ENCODE measurements around the gene RSAD2. TPM values are rescaled to one million over a fixed set of nuclear protein-coding genes. Genes with fewer than 3 reads are reported as not detected.
A peak's percentile ranks its signal among the peaks of the same experiment; 100 is the strongest.

The RSAD2 gene, protein sequence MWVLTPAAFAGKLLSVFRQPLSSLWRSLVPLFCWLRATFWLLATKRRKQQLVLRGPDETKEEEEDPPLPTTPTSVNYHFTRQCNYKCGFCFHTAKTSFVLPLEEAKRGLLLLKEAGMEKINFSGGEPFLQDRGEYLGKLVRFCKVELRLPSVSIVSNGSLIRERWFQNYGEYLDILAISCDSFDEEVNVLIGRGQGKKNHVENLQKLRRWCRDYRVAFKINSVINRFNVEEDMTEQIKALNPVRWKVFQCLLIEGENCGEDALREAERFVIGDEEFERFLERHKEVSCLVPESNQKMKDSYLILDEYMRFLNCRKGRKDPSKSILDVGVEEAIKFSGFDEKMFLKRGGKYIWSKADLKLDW
- 2.0 and 2.2 TPM in 2 replicates for total RNA-seq

DNA sequence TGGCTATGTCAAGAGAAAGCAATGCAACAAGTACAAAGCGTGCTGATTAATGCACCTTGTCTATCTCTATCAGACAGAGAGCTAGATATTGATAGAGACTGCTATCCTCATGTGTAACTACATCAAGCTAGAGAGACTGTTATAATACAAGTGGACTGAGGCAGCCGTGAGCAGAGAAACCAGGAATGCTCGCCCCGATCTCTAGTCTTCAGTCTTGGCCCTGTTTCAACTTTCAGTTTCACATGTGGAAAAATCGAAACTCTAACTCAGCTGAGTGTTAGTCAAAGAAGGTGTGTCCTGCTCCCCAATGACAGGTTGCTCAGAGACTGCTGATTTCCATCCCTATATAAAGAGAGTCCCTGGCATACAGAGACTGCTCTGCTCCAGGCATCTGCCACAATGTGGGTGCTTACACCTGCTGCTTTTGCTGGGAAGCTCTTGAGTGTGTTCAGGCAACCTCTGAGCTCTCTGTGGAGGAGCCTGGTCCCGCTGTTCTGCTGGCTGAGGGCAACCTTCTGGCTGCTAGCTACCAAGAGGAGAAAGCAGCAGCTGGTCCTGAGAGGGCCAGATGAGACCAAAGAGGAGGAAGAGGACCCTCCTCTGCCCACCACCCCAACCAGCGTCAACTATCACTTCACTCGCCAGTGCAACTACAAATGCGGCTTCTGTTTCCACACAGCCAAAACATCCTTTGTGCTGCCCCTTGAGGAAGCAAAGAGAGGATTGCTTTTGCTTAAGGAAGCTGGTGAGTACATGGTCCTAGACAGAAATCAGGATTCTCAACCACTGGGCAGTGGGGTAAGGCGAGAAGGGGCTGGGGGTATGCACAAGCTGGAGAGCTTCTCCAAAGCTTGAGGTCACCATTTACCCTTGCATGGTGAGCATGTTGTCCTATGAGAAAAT is at the start of gene RSAD2:
Gene RSAD2 (plus strand): TSS at position 376 of the 903 bp plus-strand sequence. CDS start 24 bp downstream, at position 400.
- Mint-ChIP-seq H3K4me3 (ENCODE audit: low read depth) (peak within 1 kb of the TSS; percentile 74), H3K27ac (peak within 1 kb of the TSS; percentile 21), H3K4me1 (ENCODE audit: low read depth) (peaks cover 80% of the 10 kb centered on the region), H3K36me3 (ENCODE audit: low read depth) (peaks cover 24% of the 10 kb centered on the region), H3K27me3 (ENCODE audit: low read depth) (no peaks in the 10 kb centered on the region), H3K9me3 (peaks cover 6% of the 10 kb centered on the region)
- peak; percentile 42 for DNase-seq (ENCODE audit: low spot score)
- intact Hi-C loops (cut with micrococcal nuclease), result loop anchor here (1.0 kb wide), 1 partner anchor 12 kb away; the partner anchor contains the start of gene CMPK2

DNA sequence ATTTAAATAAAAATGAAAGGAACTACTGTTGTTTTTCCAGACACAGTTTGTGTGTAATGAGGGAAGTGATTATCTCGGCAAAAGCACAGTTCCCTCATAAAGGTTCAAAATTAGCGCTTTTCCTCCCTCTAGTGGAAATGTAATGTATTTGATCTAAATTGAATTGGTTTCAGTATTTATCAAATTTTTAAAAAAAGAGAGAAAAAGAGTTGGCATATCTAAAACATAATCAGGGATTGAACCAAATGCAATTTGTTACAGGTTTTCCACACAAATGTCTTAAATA is 49.3 kb upstream of the RSAD2 start:
- peaks cover 26% of the 10 kb centered on the region for H3K36me3 Mint-ChIP-seq (ENCODE audit: low read depth)
- peaks cover 3% of the 10 kb centered on the region for H3K27me3 Mint-ChIP-seq (ENCODE audit: low read depth)
- no peak overlapping the region for H3K27ac Mint-ChIP-seq
- peaks cover 25% of the 10 kb centered on the region for H3K9me3 Mint-ChIP-seq
- peaks cover 19% of the 10 kb centered on the region for H3K4me1 Mint-ChIP-seq (ENCODE audit: low read depth)
- no peak for DNase-seq (ENCODE audit: low spot score)
- H3K4me3 Mint-ChIP-seq (ENCODE audit: low read depth), result no peak overlapping the region
- intact Hi-C loops (cut with micrococcal nuclease), result loop anchor here (5.0 kb wide), 1 partner anchor 79 kb away; no protein-coding TSS in a partner anchor

DNA sequence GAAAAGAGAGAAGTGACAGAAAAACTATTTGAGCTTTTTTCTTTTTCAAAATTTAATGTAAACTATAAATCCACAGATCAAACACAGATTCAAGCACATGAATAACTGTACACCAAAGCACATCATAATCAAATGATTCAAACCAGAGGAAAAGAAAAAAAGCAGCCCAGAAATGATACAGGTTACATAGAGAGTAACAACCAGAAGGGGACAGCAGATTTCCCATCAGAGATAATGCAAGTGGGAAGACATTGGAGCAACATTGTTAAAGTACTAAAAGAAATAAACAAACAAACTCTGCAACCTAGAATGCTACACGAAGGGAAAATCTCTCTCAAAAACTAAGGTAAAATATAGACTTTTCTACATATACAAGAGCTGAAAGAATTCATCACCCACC is 46.3 kb upstream of the RSAD2 start:
- peaks cover 43% of the 10 kb centered on the region for H3K9me3 Mint-ChIP-seq
- no peak for DNase-seq (ENCODE audit: low spot score)

DNA sequence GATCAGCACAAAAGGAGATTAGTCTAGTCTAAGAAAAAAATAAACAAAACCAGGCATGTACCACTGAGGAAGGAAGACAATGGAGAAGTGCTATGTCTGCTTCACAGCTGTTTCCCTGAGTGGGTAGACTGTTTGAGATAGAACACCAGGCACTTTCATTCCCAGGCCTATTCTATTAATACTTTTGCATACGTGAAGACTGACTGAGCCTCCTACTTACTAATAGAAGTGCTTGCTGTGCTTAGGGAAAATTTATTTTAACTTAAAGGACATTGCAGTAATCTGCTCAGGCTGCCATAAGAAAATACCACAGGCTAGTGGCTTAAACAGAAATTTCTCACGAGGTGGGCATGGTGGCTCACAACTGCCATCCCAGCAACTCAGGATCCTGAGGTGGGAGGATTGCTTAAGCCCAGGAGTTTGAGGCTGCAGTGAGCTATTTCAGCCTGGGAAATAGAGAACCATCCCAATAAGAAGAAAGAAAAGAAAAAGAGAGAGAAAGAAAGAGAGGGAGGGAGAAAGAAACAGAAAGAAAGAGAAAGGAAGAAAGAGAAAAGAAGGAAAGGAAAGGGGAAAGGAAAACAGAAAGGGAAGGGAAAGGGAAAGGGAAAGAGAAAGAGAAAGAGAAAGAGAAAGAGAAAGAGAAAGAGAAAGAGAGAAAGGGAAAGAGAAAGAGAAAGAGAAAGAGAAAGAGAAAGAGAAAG is 44.8 kb upstream of the RSAD2 start:
- Mint-ChIP-seq H3K4me3 (ENCODE audit: low read depth) (peak overlapping the region; percentile 23), H3K4me1 (ENCODE audit: low read depth) (peaks cover 28% of the 10 kb centered on the region), H3K36me3 (ENCODE audit: low read depth) (peaks cover 40% of the 10 kb centered on the region), H3K27ac (peak overlapping the region; percentile 20), H3K9me3 (peaks cover 43% of the 10 kb centered on the region), H3K27me3 (ENCODE audit: low read depth) (peaks cover 2% of the 10 kb centered on the region)
- DNase-seq (ENCODE audit: low spot score), result no peak
- intact Hi-C loops (cut with micrococcal nuclease), result no loop called here

More for the DNA sequence above, 46.3 kb upstream of the RSAD2 start:
- intact Hi-C loops (cut with micrococcal nuclease), result no loop called here
- H3K36me3 Mint-ChIP-seq (ENCODE audit: low read depth), result peaks cover 40% of the 10 kb centered on the region
- H3K4me3 Mint-ChIP-seq (ENCODE audit: low read depth), result no peak overlapping the region
- H3K4me1 Mint-ChIP-seq (ENCODE audit: low read depth), result peaks cover 31% of the 10 kb centered on the region
- peaks cover 2% of the 10 kb centered on the region for H3K27me3 Mint-ChIP-seq (ENCODE audit: low read depth)
- no peak overlapping the region for H3K27ac Mint-ChIP-seq

DNA sequence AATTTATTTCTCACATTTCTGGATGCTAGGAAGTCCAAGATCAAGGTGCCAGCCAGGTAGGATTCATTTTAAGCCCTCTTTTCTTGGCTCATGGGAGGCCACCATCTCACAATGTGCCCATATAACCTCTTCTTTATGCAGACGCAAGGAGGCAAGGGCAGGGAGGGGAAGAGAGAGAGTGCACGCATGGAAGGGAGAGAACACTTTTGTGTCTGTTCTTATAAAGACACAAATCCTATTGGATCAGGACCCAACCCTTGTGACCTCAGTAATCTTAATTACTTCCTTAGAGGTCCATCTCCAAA is 44.3 kb upstream of the RSAD2 start:
- Mint-ChIP-seq H3K36me3 (ENCODE audit: low read depth) (peaks cover 44% of the 10 kb centered on the region), H3K4me3 (ENCODE audit: low read depth) (peak overlapping the region; percentile 23)
- intact Hi-C loops (cut with micrococcal nuclease), result no loop called here

DNA sequence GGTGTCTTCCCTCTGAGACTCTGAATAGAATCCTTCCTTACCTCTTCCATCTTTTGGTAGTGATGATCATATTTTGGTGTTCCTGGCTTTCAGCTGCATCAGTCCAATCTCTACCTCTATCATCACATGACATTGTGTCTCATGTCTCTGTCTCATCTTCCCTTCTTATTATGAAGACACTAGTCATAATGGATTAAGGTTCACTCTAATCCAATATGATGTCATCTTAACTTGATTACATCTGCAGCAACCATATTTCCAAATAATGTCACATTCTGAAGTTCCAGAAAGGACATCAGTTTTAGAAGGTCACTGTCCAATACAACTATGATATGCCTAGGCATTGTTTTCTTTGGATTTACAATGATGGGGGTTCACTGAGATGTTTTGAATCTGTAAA is 43.4 kb upstream of the RSAD2 start:
- no peak for DNase-seq (ENCODE audit: low spot score)
- Mint-ChIP-seq H3K4me1 (ENCODE audit: low read depth) (peaks cover 23% of the 10 kb centered on the region), H3K9me3 (peaks cover 52% of the 10 kb centered on the region), H3K27ac (no peak overlapping the region), H3K27me3 (ENCODE audit: low read depth) (peaks cover 2% of the 10 kb centered on the region), H3K4me3 (ENCODE audit: low read depth) (no peak overlapping the region), H3K36me3 (ENCODE audit: low read depth) (peaks cover 49% of the 10 kb centered on the region)
- intact Hi-C loops (cut with micrococcal nuclease), result no loop called here

More for the DNA sequence above, 44.3 kb upstream of the RSAD2 start:
- Mint-ChIP-seq H3K27ac (peak overlapping the region; percentile 20), H3K4me1 (ENCODE audit: low read depth) (peaks cover 23% of the 10 kb centered on the region), H3K9me3 (peaks cover 46% of the 10 kb centered on the region), H3K27me3 (ENCODE audit: low read depth) (peaks cover 2% of the 10 kb centered on the region)
- no peak for DNase-seq (ENCODE audit: low spot score)

DNA sequence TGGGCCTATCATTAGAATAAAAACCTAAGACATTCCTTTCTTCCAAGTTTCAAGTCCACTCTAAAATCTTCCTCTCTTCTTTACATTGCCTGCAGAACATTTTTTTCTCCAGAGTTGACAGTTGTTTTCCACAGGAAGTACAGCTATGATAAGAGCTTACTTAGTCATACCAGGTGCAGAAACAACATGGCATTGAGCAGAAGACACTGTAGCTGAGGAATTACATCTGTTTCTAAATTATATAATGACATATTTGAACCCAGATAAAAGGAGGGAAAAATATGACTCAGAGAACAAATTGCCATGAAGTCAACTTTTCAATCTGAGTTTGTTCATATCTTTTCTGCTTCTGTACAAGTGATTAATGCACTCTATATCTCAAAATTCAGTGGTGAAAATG is 42.1 kb upstream of the RSAD2 start:
- intact Hi-C loops (cut with micrococcal nuclease), result loop anchor here (1.0 kb wide), 2 partner anchors 9 to 30 kb away; partner anchors contain the start of gene CMPK2
- Mint-ChIP-seq H3K27ac (peak overlapping the region; percentile 7), H3K4me1 (ENCODE audit: low read depth) (peaks cover 23% of the 10 kb centered on the region), H3K27me3 (ENCODE audit: low read depth) (no peaks in the 10 kb centered on the region), H3K36me3 (ENCODE audit: low read depth) (peaks cover 53% of the 10 kb centered on the region), H3K4me3 (ENCODE audit: low read depth) (no peak overlapping the region), H3K9me3 (peaks cover 53% of the 10 kb centered on the region)
- DNase-seq (ENCODE audit: low spot score), result no peak

DNA sequence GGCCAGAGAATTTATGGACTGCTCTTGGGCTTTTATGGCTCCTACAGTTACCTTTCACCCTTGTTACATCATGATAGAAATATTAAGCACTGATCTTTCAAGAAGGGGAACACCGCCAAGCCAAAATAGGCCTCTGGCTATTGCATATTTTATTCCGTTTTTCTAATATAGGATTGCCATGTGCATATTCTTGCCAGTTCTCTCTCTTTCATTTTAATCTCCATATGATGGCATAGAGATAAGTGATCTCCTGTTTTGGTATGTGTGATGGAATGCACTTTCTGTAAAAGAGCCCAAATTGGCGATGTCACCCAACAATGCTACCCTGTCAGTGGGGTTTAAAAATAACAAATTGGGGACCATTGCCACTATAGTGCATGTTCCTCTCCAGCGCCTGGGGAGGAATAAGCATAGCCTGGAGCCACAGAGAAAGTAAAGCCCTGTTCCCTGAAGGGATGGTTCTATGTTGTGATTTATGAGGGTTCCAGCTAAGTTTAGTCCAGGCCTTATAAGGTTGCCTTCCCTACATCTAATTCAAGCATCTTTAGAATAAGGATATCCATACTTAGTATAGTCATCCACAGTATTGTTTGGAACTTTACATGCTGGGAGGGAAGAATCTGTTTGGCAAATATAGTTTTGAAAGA is 38.8 kb upstream of the RSAD2 start:
- no peak for DNase-seq (ENCODE audit: low spot score)
- Mint-ChIP-seq H3K4me1 (ENCODE audit: low read depth) (peaks cover 16% of the 10 kb centered on the region), H3K4me3 (ENCODE audit: low read depth) (no peak overlapping the region), H3K27me3 (ENCODE audit: low read depth) (no peaks in the 10 kb centered on the region), H3K36me3 (ENCODE audit: low read depth) (peaks cover 55% of the 10 kb centered on the region), H3K9me3 (peaks cover 50% of the 10 kb centered on the region), H3K27ac (no peak overlapping the region)
- intact Hi-C loops (cut with micrococcal nuclease), result no loop called here

DNA sequence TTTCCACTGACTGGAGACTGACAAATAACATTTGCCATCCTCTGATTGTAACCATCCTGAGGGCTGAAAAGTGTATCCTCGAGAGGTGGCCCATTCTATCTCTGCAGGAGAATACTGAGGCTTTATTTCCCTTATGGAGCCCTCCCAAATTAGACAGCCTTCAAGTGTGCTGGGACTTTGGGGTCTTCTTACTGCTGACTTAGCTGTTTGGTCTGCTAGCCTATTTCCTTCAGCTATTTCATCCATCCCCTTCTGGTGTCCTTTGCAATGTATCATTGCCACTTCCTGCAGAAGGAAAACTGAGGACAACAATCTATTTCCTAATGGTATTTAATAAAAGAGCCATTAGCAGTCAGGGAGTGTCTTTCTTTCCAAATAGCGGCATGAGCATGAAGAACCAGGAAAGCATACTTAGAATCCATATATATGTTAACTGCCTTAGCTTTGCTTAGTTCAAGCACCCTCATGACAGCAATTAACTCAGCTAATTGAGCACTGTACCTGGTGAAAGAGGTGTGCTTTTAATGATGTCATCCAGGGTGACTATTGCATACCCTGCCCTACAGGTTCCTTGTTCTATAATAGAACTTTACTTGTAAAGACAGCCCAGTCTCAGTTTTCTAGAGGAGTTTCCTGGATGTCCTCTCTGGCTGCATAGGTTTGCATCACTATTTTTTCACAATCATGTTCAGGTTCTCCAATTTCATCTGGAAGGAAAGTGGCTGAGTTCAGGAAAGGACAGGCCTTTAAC is 35.9 kb upstream of the RSAD2 start:
- no peaks in the 10 kb centered on the region for H3K27me3 Mint-ChIP-seq (ENCODE audit: low read depth)
- H3K9me3 Mint-ChIP-seq, result peaks cover 64% of the 10 kb centered on the region
- no peak overlapping the region for H3K27ac Mint-ChIP-seq
- H3K36me3 Mint-ChIP-seq (ENCODE audit: low read depth), result peaks cover 70% of the 10 kb centered on the region
- H3K4me3 Mint-ChIP-seq (ENCODE audit: low read depth), result no peak overlapping the region
- no peak for DNase-seq (ENCODE audit: low spot score)
- peaks cover 2% of the 10 kb centered on the region for H3K4me1 Mint-ChIP-seq (ENCODE audit: low read depth)
- intact Hi-C loops (cut with micrococcal nuclease), result no loop called here

DNA sequence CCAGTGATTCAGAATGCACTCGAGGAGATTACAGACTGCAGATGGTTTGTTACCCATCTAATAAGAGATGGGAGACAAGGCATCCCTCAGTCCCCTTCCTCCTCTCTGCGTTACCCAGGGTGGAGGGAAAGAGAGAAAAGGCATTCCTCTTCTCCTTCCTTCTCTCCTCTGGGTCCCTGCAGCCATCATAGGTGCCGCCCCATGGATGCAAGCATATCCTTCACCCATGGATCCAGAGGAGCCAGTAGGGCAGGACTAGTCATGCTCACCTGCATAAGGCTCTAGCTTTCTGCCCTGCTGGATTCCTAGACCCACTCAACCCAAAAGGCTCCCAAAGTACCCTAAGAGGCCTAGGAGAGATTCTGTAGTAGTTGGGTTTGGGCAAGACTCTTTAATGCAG is 32.3 kb upstream of the RSAD2 start:
- H3K9me3 Mint-ChIP-seq, result peaks cover 64% of the 10 kb centered on the region
- H3K36me3 Mint-ChIP-seq (ENCODE audit: low read depth), result peaks cover 83% of the 10 kb centered on the region
- intact Hi-C loops (cut with micrococcal nuclease), result no loop called here
- DNase-seq (ENCODE audit: low spot score), result no peak
- H3K27me3 Mint-ChIP-seq (ENCODE audit: low read depth), result no peaks in the 10 kb centered on the region
- H3K4me3 Mint-ChIP-seq (ENCODE audit: low read depth), result no peak overlapping the region
- H3K27ac Mint-ChIP-seq, result no peak overlapping the region
- H3K4me1 Mint-ChIP-seq (ENCODE audit: low read depth), result peaks cover 10% of the 10 kb centered on the region

DNA sequence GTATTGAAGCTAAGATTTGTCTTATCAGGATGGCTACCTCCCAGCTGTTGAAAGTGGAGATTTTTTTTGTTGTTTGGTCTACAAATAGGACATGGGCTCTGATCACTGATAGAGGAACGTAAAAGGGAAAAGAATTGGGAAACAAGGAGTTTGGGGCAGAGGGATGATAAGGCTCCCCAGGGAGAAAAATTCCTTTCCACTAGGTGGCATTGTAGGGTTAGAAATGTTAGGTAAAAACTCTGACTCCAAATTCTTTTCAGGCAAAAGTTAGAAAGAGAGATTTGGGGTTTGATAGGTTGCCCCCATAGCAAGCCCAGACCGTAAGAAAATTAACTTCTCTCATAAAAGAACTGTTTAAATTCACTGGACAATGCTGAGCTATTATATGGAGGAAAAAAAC is 31.7 kb upstream of the RSAD2 start:
- intact Hi-C loops (cut with micrococcal nuclease), result no loop called here

DNA sequence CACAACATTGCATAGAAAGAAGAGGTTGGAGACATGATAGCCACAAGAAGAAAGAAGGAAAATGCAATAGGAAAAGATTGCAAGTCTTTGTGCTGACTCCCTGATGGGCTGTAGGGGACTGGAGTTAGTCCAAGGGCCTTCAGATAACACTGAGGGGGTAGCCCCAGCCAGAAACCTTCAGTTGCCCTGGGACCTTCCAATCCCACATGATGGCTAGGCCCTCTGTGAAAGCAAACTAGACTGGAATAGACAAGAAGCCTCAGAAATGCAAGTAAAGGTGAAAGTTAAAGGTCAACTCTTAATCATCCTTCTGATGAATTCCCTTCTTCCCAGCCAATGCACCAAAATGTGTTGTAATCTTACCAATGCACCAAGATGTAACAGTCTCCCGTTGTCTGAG is 31.0 kb upstream of the RSAD2 start:
- Mint-ChIP-seq H3K4me3 (ENCODE audit: low read depth) (no peak overlapping the region), H3K36me3 (ENCODE audit: low read depth) (peaks cover 86% of the 10 kb centered on the region), H3K9me3 (peaks cover 59% of the 10 kb centered on the region), H3K27me3 (ENCODE audit: low read depth) (no peaks in the 10 kb centered on the region), H3K4me1 (ENCODE audit: low read depth) (peaks cover 12% of the 10 kb centered on the region), H3K27ac (no peak overlapping the region)
- DNase-seq (ENCODE audit: low spot score), result no peak
- intact Hi-C loops (cut with micrococcal nuclease), result no loop called here

More for the DNA sequence above, 31.7 kb upstream of the RSAD2 start:
- DNase-seq (ENCODE audit: low spot score), result no peak
- Mint-ChIP-seq H3K4me3 (ENCODE audit: low read depth) (no peak overlapping the region), H3K4me1 (ENCODE audit: low read depth) (peaks cover 12% of the 10 kb centered on the region), H3K36me3 (ENCODE audit: low read depth) (peaks cover 85% of the 10 kb centered on the region), H3K27ac (no peak overlapping the region), H3K9me3 (peaks cover 64% of the 10 kb centered on the region), H3K27me3 (ENCODE audit: low read depth) (no peaks in the 10 kb centered on the region)
